AG09319 (cell line): ENCODE results near the gene VANGL1.

ENCODE experiments used
- DNase-seq: peaks from one replicate; pipeline ENCODE4 v3.0.0-alpha.2; 2010; ENCODE audit warnings: low read depth; ENCODE audit errors: extremely low read depth
- TF ChIP-seq, protein P1 (sequence below): IDR thresholded peaks from 2 replicates; pipeline ENCODE4 v1.5.1; 2011; ENCODE audit warnings: low read depth, mild to moderate bottlenecking, inconsistent platforms, low read length, moderate library complexity

Gene VANGL1

DNA sequence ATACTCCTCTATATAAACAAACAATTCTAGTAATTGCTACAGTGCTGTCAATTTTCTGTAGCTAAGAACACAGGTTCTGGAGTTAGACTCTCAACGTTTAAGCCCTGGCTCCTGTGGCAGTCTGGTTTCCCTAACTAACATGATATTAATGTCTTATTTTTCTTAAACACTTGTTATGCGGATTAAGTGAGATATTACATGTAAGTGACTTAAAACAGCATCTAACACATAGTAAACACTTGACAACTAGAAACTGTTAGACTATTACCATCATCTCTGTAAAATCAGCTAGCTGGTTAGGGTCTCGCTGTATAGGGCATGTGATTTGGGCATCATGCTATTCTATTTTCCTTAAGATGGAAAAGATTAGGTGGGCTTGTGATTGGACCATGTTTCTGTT, 2.3 kb downstream of the VANGL1 start:
- TF ChIP-seq, protein P1, sequence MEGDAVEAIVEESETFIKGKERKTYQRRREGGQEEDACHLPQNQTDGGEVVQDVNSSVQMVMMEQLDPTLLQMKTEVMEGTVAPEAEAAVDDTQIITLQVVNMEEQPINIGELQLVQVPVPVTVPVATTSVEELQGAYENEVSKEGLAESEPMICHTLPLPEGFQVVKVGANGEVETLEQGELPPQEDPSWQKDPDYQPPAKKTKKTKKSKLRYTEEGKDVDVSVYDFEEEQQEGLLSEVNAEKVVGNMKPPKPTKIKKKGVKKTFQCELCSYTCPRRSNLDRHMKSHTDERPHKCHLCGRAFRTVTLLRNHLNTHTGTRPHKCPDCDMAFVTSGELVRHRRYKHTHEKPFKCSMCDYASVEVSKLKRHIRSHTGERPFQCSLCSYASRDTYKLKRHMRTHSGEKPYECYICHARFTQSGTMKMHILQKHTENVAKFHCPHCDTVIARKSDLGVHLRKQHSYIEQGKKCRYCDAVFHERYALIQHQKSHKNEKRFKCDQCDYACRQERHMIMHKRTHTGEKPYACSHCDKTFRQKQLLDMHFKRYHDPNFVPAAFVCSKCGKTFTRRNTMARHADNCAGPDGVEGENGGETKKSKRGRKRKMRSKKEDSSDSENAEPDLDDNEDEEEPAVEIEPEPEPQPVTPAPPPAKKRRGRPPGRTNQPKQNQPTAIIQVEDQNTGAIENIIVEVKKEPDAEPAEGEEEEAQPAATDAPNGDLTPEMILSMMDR = no peak
- DNase-seq = no peak

DNA sequence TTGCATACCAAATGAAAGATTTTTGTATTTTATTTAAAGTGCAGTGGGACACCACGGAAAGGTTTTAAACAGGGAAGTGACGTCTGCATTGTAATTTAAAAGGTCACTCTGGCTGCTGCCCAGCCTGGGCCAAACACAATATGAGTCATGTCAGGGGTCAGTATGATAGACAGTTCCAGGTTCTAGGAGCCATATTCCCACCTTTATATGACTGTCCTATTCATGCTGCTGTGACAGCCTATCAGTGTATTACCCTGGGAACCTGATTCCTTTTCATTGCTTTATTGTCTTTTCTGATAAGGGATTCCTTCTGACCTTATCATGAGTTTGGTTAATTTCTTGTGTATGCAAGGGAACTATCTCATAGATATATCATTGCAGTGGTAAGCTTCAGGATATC, 5.3 kb downstream of the VANGL1 start:
- no peak for DNase-seq
- TF ChIP-seq, protein P1 = no peak

DNA sequence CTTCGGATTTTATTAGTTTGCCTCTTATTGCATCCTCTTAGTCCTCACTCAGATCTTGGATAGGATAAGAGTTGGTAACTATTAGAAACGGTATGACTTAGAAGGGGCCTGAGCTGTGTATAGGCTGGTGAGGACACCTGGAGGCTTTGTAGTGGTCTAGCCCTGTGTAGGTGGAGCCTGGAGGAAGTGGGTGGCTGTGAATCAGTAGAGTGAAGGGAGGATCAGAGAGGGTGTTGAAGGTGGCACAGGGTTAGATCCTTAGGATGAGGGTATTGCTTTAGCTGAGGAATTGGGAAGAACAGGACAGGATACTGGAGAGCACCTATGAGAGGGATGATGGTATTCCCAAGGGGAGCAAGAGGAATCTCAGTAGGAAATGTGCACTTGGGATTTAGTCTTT, 5.7 kb downstream of the VANGL1 start:
- DNase-seq = no peak
- TF ChIP-seq, protein P1 = no peak

DNA sequence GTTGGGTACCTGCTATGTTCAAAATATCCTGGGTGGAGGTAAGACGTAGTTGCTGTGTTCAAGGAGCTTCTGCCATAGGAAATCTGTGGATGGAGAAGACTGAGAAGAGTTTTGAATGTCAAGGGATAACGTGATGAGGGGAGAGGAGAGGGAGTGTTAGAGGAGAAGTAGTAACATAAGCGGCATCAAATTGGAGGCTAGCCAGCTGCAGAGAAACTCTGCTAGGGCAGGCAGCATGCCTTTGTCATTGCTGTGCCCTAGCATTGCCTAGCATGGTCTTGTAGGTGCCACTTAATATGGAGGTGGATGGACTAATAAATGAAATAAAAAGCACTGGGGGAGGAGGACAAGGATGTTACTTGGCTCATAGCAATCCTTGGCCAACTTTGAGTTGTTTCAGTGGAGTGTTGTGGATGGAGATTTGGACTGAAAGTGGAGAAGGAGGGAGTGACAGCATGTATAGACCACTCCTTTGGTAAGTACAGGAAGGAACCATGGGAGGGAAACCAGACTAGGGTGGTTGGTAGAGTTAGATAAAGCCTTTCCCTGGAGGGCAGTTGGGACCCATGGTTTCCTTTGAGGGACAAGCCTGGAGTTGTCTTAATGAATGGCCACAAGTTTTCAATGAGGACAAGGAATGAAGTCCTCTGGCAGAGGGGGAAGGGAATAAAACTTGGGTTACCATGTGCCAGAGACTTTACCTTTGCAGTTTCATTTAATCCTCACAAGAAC, 6.3 kb downstream of the VANGL1 start:
- DNase-seq = no peak
- TF ChIP-seq, protein P1 = no peak

DNA sequence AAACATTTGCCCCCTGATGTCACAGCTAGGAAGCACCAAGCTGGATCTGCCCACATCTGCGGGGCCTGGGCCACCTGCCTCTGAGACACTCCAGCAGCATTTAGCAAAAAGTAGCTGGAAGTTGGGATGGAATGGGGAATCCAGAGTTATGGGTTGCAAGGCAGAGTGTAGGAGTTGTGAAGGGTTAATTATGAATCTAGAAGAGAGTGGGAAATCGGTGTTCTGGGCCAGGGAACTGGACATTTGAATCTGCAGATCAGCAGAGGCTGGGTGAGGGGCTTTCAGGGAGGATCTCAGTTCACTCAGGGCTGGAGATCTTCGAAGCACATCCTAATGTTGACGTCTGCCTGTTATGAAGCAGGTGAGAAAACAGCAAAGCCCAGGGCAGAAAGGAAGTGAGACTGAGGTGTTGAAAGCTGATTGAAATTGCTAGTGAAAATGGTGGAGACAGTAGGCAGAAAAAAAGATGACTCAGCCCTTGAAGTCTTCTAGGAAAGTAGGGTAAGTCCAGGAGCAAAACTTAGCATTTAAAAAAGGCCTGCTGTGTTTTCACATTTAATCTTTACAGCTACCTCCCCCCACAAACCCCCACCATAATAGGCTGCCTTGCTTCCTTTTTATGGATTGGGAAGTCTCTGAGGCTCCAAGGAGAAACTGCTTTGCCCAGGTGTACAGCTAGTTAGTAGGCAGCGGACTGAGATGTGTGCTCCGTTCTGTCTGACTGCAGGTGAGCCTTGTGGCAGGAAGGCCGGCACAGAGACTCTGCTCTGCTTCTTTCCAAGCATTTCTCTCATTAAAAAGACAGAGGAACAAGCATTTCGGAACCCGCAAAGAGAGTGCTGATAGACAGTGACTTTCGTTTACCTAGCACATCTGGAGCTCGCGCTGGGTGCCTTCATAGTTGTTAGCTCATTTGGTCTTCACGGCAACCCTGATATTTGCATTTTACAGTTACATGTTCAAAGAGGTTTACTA, 7.2 kb downstream of the VANGL1 start:
- no peak for DNase-seq
- TF ChIP-seq, protein P1 = no peak

DNA sequence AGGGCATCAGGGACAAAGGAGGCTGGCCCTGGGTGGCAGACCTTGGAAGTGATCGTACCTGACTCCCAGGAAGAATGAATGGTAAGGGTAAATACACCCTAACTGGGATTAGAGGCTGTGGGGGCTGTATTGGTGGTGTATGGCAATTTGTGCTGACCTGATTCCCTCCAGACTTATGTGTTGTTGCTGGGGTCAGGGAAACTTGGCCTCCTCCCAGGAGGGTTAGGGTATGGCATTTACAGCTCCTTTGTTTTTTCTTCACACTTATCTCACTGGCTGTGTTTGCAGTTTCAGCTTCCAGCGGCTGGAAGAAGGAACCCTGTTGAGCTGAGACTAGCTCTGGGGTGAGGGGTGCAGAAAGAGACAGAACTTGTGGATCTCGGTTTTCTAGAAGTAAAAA, 8.2 kb downstream of the VANGL1 start:
- TF ChIP-seq, protein P1 = no peak
- DNase-seq = no peak

DNA sequence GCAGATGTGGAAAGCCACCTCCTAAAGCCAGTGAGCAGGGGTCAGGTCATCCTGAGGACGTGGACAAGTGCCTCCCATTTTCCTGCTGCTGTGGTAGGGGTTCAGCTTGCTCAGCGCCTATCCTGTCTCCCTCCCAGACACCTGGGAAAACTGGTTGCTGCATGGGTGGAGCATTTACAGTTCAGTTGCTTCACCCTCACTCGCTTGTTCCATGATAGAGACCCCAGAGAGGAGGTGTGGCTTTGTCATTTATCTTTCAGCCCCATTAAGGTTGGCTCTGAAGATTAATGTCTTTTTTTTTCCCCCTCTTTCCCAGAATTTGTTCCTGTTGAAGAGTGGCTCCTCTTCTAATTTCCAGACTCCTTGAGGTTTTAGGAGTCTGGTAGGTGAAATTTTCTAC, 9.2 kb downstream of the VANGL1 start:
- no peak for DNase-seq

More for the DNA sequence above, 9.2 kb downstream of the VANGL1 start:
- TF ChIP-seq, protein P1 = no peak
